22Rv1 (cell line): ENCODE results near the gene LRRIQ4.

Source experiments
- CTCF ChIP-seq: fragments of 450-650 bp; IDR thresholded peaks from 2 replicates; pipeline ENCODE4 v1.5.1; 2017; ENCODE audit warnings: mild to moderate bottlenecking
- ZFX ChIP-seq: fragments of 450-650 bp; IDR thresholded peaks from 2 replicates; pipeline ENCODE4 v1.6.1; 2017; ENCODE audit warnings: antibody characterized with exemption, borderline replicate concordance

DNA sequence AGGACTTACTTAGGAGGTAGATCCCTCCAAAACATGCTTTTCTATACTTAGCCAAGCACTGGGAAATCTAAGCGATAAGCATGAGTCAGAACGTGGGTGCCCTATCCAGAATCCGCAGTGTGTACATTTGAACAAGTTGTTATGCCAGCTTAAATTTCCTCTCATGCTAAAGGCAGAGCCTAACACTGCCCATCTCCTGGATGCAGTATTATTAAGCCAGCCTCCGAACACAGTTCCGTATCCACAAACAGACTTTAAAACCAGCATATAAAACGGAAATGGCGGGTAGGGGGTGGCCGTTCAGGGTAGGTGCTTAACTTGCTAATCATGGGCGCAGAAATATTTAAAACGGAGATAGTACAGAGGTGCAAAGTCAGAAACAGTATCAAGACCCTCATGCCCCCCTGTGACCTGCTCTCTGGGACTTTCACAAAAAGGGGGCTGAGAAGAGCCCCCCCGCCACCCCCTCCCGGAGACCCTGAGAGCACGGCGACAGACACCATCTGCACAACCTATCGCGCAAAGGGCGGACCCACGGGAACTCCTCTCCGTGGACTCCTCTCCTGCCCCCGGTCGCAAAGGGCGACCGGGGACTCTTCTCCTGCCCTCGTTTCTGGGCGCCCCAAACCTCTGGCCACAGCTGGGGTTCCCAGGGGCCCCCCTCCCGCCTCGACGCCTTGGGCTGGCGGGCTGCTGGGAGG is 889 bp upstream of the LRRIQ4 start:
- TF ChIP-seq CTCF: no peak
- no peak for TF ChIP-seq ZFX
